GM19025 (cell line): ENCODE results near the gene PFN4.
A peak's percentile ranks its signal among the peaks of the same experiment; 100 is the strongest.
"Not testable (repeated sequence)": the region's sequence is repeated elsewhere in the genome, so short reads cannot be mapped to it uniquely, and the experiment has no call there.

Experiments
- ATAC-seq: cut with Tn5 transposase; IDR thresholded peaks from one replicate; pipeline ENCODE4 v1.9.1; 2021; ENCODE audit warnings: mild to moderate bottlenecking, low read depth, moderate library complexity; ENCODE audit not compliant: unreplicated experiment

Gene PFN4

DNA sequence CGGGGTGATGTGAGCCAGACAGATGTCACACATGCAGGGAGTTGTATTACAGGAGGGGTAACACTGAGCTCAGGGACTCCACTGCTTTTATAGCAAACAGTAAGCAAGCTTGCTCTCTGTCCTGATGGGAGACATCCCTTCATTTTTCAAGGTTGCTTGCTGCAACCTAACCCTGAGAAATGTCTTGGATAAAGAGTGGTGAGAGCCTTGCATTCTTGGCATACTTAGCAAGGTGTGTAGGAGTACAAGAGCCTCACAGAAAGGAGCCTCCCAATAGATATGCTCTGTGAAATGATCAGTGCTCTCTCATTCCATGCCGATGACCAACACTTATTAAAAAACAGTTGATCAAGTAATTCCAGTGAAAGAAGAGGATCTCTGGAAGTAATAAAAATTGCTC, 8.1 kb downstream of the PFN4 start:
- ATAC-seq = no peak

DNA sequence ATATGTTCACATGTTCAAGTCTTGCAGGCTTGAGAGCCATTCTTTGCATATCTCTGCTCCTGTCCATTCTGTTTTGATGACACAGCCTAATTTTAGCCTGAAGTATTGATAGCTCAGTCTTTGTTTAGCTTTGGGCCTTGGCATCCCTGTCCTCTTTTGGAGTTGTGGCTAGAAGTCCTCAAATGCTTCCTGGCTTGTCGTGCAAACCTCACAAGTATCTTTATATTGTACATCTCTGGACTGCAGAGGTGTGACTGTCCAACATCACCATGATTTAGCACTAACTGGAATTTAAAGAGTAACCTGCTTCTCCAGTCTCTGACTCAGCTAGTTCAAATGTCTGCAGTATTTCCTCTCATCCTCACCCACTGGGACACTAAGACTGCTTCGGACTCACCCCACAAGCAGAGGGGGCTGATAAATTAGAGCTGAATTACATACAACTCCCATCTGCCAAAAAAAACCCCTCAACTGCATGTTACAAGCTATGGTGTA, 11.7 kb downstream of the PFN4 start:
- no peak for ATAC-seq

DNA sequence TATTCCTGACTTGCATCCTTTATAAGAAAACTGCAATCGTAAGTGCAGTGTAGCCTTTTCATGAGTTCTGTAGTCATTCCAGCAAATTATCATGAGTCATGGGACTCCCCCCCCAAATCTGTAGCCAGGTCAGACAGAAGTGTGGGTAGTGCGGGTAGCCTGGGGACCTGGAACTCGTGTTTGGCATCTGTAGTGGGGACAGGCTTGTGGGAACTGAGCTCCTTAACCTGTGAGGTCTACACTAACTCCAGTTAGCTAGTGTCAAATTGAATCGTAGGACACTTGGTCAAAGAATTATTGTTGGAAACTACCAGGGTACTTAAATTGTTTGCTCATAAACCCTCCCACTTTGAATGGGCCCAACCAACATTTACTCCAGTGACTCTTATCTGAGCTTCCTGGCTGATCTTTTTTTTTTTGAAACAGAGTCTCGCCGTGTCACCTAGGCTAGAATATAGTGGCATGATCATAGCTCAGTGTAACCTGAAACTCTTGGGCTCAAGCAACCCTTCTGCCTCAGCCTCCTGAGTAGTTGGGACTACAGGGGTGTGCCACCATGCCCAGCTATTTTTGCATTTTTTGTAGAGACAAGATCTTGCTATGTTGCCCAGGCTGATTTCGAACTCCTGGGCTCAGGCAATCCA, 12.4 kb downstream of the PFN4 start:
- no peak for ATAC-seq

DNA sequence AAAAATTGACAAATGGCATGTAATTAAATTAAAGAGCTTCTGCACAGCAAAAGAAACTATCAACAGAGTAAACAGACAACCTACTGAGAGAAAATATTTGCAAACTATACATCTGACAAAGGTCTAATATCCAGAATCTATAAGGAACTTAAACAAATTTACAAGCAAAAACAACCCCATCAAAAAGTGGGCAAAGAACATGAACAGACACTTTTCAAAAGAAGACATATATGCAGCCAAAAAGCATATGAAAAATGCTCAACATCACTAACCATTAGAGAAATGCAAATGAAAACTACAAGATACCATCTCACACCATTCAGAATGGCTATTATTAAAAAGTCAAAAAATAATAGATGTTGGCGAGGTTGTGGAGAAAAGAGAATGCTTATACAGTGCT, 13.7 kb downstream of the PFN4 start:
- ATAC-seq = not testable (repeated sequence)

DNA sequence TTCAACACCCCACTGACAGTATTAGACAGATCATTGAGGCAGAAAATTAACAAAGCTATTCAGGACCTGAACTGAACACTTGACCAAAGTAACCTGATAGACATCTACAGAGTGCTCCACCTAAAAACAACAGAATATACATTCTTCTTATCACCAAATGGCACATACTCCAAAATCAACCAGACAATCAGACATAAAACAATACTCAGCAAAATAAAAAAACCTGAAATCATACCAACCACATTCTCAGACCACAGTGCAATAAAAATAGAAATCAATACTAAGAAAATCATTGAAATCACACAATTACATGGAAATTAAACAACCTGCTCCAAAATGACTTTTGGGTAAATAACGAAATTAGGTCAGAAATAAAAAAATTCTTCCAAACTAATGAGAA, 15.8 kb downstream of the PFN4 start:
- ATAC-seq = no peak

DNA sequence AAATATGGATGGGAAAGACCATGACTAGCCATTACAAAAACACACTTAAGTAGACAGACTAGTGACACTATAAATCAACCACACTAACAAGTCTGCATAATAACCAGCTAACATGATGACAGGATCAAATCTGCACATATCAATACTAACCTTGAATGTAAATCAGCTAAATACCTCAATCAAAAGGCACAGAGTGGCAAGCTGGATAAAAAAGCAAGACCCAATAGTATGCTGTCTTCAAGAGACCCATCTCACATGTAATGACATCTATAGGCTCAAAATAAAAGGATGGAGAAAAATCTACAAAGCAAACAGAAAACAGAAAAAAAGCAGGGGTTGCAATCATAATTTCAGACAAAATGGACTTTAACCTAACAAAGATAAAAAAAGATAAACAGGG, 16.3 kb downstream of the PFN4 start:
- ATAC-seq = no peak

DNA sequence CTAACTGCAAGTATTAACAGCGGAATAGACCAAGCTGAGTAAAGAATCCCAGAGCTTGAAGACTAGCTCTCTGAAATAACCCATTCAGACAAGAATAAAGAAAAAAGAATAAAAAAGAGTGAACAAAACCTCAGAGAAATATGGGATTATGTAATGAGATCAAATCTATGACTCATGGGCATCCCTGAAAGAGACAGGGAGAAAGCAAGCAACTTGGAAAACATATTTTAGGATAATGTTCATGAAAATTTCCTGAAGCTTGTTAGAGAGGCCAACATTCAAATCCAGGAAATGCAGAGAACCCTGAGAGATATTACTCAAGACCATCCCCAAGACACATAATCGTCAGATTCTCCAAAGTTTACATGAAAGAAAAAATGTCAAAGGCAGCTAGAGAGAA, 17.3 kb downstream of the PFN4 start:
- ATAC-seq = no peak

DNA sequence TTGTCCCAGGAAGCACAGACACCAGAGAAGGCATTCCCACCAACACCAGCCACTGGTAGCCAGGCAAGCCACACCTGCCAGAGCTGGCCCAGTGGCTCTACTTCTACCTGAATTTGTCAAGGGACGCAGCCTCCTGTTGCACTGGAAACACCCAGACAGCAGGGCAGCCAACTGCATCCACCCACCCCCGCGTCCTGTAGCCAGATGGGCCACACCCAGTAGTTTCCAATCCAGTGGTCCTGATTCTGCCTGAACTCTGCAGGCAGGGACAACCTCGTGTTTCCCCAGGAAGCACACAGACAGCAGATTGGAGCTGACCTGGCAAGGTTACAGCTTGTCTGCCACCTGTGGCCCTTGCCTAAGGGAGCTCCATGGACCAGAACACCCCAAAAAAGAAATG, 18.2 kb downstream of the PFN4 start:
- ATAC-seq = no peak

DNA sequence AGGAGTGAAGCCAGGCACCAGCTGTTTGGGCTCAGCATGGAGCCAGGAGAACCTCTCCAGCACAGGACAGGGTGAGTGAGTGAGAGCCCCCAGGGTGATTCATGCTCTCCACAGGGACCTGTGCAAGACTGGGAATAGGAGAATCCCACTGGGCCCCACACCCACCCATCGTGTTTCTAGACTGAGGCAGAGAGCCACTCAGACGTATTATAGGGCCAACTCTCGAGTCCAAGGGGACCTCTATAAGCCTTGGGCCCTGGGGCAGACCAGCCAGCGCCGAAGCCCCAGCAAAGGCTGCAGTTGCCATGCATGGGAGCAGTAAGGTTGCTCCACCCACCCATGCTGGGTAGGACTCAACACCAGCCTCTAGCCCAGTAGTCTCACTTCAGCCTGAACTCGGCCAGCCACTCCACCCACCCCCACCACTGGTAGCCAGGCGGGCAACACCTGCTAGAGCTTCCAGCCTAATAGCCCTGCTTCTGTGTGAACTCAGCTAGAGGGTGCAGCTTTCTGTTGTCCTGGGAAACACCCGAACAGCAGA, 19.0 kb downstream of the PFN4 start:
- no peak for ATAC-seq

DNA sequence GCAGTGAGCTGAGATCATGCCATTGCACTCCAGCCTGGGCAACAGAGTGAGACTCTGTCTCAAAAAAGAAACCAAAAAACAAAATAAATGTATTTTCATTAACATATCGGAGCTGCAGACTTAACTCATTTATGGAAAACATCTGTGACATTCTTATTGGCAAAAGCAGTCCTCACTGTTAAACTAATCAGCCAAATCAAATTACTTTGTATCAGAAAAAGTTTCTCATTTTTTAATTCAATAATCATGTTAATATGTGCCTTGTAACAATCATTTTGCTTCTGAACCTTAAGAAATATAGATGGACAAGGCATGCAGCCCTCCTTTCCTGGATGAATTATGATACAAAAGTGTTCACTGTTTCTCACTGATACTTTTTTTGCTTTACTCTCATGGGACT, 20.5 kb downstream of the PFN4 start:
- ATAC-seq = no peak

DNA sequence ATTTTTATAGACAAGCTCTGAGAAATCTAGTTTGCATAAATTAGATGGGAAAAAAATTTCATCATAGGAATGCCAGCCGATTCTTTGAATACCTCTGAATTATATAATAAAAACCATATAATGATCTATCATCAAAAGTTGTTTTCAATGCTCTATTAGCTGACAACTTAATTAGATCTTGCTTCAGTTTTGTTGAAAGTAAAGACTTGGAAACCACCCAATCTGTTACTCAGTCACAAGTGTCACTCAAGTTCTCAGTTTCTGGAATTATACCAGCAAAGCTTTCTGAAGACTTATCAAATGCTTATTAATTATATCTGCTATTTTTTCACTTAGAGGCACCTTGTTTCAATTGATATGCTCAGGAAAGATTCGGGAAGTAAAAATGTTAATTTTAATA, 21.1 kb downstream of the PFN4 start:
- ATAC-seq = no peak

DNA sequence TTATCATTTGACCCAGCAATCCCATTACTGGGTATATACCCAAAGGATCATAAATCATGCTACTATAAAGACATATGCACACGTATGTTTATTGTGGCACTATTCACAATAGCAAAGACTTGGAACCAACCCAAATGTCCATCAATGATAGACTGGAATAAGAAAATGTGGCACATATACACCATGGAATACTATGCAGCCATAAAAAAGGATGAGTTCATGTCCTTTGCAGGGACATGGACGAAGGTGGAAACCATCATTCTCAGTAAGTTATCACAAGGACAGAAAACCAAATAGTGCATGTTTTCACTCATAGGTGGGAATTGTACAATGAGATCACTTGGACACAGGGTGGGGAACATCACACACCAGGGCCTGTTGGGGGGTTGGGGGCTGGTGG, 22.4 kb downstream of the PFN4 start:
- ATAC-seq = not testable (repeated sequence)

DNA sequence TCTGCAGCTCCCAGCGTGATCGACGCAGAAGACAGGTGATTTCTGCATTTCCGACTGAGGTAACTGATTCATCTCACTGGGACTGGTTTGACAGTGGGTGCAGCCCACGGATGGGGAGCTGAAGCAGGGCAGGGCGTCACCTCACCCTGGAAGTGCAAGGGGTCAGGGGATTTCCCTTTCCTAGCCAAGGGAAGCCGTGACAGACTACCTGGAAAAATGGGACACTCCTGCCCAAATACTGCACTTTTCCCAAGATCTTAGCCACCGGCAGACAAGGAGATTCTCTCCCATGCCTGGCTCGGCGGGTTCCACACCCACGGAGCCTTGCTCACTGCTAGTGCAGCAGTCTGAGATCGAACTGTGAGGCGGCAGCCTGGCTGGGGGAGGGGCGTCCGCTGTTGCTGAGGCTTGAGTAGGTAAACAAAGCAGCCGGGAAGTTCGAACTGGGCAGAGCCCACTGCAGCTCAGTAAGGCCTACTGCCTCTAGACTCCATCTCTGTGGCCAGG, 27.9 kb downstream of the PFN4 start:
- ATAC-seq = not testable (repeated sequence)

DNA sequence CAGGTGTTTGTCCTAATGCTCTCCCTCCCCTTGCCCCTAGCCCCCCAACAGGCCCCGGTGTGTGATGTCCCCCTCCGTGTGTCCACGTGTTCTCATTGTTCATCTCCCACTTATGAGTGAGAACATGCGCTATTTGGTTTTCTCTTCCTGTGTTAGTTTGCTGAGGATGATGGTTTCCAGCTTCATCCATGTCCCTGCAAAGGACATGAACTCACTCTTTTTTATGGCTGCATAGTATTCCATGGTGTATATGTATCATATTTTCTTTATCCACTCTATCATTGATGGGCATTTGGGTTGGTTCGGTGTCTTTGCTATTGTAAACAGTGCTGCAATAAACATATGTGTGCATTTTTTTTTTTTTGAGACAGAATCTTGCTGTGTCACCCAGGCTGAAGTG, 29.9 kb downstream of the PFN4 start:
- ATAC-seq = not testable (repeated sequence)

DNA sequence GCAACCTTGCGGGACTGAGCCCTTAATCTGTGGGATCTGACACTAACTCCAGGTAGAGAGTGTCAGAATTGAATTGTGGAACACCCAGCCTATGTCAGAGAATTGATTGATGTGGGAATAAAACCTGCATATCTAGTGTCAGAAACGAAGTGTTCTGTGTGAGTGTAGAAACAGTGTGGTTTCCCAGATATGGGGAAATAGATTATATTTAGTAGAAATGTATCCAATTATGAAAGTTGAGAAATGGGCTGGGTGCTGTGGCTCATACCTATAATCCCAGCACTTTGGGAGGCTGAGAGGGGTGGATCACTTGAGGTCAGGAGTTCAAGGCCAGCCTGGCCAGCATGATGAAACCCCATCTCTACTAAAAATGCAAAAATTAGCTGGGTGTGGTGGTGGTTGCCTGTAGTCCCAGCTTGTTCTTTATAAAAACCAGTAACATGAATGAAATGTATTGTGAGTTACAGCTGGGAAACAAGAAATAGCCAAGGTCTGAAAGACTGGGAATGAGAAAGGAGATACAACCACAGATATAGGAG, 34.2 kb downstream of the PFN4 start:
- ATAC-seq = no peak

DNA sequence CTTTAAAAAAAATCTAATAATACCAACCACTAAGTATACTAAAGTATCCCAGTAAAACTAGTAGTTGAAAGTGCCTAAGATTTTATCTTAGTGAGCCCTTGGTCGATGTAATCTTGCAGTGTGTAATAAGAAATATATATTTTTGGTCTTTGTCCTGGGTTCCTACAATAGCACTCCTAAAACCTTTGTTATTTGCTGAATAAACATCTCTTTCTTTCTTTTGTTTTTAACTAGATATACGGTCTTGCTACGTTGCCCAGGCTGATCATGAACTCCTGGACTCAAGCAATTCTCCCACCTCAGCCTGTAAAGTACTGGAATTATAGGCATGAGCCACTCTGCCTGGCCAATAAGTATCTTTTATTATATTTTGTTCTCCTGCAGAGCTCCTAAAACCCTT, 36.1 kb downstream of the PFN4 start:
- no peak for ATAC-seq

DNA sequence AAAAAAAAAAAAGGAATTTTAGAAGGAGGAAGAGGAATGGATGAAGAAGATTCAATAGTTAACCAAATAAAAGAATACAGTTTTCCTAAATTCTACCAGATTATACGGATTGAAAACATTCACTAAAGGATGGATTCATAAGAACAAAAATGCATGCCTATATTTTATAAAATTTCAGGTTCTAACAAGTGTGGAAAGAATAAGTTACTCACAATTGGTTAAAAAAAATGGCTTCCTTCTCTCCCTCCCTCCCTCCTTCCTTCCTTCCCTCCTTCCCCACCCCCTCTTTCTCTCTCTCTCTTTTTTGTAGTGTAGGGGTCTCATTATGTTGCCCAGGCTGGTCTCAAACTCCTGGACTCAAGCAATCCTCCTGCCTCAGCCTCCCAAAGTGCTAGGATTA, 36.9 kb downstream of the PFN4 start:
- no peak for ATAC-seq

DNA sequence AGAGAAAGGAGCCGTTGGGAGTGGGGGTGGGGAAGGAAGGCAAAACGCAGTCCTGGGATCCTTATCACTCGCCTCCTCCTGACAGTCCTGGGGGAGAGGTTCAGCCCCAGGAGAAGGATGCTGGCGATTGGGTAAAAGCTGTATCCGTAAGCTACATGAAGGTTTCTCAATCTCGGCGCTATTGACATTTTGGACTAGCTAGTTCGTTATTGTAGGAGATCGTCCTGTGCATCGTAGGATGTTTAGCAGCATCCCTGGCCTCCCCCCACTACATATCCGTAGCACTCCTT, 38.0 kb downstream of the PFN4 start:
- ATAC-seq = no peak

DNA sequence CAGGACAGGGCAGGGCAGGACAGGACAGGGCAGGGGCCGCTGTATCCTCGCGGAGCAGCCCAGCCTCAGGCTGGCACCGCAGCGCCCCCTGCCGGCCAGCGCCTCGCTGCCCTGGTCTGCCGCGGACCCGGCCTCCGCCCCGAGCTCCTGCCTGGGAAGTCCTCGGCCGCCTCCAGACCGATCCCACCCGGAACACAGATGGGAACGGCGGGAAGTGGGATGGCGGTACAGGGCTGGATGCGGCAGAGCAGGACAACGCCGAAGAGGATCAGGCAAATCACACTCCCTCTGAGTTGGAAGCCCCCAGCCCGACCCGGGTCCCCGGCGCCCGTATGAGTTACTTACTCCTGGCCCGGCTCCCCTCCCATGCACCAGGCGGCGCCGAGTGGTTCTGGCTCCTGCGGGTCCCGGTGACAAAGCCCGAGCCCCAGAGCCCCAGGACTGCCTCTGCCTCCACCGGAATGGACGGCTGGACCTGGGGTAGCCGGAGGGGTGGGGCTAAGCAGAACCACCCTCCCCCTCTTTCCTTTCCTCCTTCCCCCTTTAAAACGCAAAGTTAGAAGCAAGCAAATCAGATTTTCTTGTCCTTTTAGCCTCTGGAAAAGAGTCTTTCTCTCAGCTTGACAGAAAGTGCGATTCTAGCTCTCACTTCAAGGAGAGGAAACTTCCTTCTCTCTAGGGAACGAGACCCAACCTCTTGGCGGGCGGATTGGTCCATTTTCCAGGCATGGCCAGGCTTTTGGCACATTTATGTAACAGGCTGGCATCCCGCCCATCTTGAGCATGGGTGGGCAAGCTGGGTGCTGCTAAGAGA, 38.5 kb downstream of the PFN4 start, which contains the start of gene TP53I3:
TSS of gene TP53I3 (minus strand) at position 449 of the 814 bp plus-strand sequence. CDS start 508 bp downstream, outside the sequence.
- ATAC-seq = peak; percentile 71

DNA sequence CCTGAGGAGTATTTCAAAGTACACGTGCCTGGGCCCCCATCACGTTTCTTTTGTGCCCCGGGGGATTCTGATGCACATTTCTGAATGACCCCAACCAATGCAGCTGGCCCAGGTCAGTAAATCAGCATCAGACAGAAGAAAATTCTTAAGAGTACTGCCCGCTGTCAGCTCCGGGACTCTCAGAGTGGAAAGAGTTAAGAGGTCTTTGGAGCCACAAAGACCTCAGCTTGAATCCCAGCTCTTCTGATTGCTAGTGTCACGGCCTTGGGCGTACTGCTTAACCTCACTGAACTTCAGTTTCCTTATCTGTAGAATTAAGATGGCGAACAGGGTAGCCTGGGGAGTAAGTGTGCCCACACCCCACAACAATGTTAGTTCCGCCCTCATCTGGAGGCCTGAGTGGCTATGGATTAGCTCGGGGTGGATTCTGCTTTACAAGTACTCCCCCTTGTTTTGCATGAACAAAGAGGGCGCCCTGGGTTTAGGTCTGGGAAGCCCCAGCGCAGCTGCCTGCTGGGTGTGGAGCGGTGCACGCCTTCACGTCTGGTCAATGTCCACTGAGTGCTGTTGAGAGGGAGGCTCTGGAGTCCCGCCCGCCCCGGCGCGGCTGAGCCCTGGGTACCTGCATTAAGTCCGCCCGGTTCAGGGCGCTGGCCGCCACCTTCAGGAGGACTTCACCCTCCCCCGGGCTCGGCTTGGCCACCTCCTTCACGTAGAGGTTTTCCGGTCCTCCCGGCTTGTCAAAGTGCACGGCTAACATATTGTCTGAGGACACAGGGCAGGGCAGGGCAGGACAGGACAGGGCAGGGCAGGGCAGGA, 39.4 kb downstream of the PFN4 start:
- ATAC-seq = peak; percentile 76
